HG02852 (cell line): ENCODE measurements around the gene TTLL11.
A peak's percentile ranks its signal among the peaks of the same experiment; 100 is the strongest.

ENCODE experiments used
- ATAC-seq: cut with Tn5 transposase; IDR thresholded peaks from one replicate; pipeline ENCODE4 v1.9.1; 2021; ENCODE audit warnings: mild to moderate bottlenecking, moderate library complexity; ENCODE audit not compliant: unreplicated experiment

The TTLL11 gene

DNA sequence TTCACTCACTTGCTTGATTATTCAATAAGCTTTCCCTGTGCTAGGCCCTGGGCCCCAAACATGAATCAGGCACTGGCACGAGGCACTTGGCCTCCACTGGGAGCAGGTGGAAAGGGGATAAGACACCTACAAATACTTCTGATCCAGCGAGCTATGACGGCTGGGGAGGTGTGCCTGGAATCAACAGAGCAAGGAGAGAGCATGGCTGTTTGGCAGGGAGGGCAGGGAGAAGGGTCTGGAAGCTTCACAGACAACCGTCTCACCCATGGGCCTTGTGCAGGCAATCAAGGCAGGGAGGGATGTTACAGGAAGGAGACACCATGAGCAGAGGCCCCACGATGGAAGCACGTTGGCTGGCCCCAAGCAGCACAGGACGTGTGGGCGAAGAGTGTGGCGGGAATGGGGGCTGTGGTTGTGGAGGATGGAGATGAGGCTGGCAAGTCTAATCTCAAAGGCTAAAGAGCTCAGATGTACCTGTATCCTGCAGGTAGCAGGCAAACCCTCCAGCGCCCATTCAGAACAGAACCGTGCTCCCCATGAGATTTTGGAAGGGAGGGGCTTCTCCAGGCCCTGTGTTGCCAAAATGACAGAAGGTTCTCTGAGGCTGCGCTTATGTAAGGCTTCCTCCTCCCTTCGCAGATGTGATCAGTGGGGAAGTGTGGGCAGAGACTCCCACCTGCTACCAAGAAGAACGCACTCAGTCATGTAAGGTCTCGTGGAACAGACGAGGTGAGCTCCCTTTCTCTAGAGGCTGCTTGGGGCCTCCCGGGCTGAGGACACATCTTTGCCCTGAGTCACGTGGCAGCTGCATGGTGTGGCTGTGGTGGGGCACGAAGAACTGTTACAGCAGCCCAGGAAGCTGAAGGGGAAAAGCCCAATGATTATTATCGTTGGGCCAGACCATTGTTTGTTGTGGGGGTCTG lies 252.0 kb downstream of the TTLL11 start:
- ATAC-seq = no peak

DNA sequence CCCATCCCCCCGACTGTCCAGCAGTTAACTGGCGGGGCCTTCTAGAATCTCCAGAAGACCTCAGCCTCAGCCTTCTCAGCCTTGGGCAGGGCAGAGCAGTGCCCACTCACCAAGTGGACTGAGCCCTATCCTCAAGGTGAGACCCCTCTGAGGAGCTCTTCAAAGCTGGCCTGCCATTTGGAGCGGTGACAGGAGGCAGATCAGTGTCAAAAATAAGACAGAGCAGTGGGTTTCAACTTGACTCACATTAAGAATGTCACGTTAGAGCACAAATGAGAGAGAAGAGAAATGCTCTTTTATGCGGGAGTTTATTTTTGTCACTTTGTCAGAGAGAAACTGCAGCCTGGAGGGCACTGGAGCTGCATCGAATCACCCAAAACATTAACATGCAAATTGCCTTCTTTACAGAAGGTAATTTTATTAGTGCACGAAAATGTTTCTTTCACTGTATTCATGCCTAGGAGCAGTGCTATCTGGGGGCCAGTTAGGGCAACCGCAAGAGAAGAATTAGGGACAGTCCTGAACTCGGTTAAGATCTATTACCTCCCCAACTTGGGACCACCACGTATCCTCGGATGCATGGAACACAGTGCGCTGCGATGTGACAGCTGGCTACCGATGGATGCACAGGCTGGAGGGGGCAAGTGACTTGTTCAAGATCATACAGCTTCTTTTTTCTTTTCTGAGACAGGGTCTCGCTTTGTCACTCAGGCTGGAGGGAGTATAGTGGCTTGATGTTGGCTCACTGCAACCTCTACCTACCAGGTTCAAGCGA lies 253.2 kb downstream of the TTLL11 start:
- ATAC-seq = peak; percentile 69

DNA sequence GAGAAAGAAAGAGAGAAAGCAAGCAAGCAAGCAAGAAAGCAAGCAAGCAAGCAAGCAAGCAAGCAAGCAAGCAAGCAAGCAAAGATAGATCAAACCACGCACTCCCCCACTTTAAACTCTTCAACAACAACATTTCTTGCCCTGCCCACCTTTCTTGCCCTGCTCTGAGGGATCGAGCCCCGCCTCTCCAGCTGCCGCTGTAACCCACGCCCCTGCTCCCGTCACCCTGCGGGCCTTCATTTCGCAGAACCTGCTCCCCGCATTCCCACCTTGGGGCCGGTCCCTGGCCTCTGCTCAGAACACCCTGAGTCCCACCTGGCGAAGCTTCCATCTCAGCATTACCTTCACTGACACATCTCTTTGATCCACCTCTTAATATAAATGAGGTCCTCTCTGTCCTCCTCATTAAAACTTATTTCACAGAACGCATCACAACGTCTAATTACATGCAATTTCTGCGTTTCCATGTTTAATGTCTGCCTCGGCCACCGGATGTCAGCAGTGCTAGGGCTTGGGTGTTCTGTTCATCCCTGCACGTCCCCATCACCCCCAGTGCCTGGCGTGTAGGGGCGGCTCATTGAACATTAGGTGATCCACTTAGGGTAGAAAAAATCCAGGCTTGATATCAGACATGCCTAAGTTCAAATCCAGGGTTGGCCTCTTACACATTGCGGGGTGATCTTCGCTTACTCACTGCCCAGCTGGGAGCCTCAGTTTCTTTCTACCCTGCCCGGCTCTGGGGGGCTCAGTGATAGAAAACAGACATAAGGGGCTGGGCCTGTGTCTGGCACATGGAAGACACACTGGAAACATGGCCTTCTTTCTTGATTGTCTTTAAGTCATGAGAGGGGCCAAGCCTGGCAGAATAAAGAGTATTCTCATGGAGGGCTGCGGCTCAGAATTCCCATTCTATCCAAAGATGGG lies 254.1 kb downstream of the TTLL11 start:
- no peak for ATAC-seq

DNA sequence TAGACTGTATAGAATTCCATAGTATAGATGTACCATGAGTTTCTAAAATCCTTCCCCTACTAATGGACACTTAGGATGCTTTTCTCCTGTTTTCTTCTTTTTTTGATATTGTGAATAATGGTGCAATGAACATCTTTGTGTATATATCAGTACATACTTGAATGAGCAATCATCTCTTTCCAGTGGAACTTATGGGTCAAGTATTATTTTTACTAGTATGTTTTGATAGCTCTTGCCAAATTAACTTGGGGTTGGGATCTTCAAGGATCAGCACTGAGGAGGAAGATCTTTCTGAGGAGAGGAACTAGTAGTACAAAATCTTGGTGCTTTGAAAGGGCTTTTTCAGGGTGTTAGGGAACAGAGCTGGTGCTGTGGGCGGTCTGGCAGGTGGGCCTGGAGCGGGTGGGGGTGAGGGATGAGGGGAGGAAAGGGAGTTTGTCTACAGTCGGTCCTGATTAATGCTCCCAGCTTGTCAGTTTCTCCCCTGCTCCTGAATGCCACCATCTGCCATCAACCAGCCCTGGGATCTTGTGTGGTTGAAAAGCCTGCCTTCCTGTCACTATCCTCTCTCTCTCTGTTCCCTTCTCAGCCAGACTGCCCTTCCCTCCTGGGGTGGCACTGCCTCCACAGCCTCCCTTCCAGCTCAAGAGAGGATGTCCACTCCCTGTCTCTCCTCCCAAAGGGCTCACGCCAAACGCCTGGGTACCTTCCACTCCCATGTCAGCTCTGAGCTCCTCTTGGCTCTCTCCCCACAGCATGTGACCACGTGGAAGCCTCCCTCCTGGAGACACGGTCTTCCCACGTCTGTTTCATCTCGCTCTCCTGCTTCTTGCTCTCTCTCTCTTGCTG lies 255.8 kb downstream of the TTLL11 start:
- no peak for ATAC-seq

DNA sequence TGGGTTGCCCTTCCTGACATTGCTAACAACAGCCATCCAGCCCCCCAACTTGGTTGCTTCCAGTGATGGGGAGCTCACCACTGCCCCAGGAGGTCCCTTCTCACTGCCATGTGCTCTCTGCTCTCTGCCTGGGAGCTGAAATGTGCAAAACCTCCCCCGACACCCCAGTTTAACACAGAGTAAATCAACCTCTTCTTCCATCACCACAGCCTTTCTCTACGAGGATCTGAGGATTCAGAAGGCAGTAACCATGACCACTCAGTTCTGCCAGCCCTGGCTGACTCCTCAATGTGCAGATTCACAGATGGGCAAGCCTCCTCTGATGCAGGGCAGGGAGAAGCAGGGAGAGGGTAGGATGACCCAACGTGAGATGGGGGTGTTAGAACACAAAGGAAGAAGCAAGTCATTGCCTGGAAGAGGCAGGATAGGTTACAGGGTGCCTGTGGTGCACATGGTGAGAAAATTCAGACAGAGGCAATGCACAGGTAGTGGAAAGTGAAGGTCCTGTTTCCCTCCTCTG lies 256.7 kb downstream of the TTLL11 start:
- no peak for ATAC-seq

DNA sequence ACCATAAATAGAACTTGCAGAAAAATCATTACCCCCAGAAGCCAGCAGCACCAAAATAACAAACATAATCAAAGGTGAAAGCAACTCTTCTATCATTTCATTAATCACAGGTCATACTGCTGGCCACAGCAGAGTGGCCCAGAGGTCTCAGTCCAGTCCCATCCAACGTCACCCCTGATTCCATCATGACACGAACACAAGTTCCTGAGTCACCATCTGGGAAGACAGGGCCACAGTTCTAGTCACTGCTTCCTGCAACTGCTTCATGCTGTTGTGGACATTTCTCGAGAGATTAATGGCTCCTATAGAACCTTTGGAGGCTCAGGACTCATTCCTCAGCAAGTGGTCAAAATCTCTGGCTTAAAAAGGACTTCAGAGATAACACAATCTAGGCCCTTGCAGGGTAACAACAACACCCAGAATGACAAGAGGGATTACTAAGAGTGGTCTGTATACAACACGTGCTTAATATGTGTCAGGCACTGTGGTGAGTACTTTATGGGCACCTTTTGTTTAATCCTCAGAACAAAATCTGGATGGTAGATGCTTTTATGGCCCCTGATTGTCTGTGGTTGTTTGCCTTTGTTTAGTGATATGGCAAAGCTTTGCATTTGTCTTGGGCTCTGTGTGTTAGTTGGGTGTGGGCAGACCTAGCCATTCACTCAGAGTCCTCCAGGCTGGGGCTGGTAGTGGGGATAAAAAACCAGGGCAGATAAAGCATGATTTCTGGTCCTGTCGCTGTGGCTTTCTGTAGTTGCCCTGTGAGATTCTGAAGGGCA lies 257.3 kb downstream of the TTLL11 start:
- ATAC-seq = no peak

DNA sequence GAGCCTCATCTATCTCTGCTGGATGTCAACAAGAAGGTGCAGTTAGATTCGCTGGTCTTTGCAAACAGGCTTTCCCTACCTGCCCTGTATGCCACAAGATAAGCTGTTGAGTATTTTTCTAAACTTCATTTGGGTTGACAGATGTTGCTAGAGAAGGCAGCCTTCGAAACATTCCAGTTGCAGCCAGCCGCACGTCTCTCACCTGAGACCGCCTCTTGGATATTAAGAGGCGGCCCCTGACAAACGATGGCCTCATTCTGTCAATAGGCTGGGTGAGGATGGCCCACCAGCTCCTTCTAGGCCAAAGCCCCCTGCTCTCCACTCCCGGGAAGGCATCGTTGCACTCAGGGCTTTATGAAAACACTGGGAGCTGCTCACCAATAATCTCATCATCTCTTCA lies 260.0 kb downstream of the TTLL11 start:
- no peak for ATAC-seq

DNA sequence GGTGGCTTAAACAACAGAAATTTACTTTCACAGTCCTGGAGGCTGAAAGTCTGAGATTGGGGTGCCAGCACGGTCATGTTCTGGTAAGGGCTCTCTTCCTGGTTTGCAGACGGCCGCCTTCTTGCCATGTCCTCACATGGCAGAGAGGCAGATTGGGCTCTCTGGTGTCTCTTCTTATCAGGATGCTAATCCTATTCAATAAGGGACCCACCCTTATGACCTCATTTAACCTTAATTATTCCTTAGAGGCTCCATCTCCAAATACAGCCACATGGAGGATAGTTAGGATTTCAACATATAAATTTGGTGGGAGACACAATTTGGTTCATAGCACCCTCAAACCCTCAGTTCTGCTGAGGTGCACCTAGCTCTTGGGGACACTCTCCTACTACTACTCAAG lies 261.2 kb downstream of the TTLL11 start:
- ATAC-seq = no peak

DNA sequence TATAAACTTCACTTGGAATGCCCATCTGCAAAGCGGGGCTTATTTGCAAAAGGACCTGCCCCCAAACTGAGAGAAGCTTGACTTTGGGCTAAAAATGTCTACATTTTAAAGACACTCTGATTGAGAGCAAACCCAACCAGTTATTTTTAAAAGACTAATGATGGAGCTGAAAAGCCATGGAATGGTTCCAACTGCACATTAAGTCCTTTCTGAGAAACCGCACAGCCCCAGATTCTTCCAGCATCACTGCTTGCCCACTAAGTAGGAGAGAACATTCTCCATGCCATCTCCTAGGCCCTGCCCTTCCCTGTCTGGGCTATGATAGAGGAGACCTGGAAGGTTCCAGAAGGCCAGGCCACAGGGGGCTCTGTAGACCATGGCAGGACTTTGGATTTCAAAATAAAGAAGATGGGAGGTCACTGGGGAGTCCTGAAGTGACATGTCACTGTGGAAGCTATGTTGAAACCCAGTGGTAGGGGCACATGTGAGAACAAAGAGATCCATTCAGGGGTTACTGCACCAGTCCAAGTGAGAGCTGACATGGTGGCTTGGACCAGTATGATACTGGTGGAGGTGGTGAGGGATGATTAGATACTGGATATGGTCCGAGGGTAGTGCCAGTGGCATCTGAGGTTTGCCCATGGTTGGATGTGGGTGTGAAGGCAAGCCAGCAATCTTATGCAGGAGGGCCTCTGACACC lies 262.5 kb downstream of the TTLL11 start:
- no peak for ATAC-seq

DNA sequence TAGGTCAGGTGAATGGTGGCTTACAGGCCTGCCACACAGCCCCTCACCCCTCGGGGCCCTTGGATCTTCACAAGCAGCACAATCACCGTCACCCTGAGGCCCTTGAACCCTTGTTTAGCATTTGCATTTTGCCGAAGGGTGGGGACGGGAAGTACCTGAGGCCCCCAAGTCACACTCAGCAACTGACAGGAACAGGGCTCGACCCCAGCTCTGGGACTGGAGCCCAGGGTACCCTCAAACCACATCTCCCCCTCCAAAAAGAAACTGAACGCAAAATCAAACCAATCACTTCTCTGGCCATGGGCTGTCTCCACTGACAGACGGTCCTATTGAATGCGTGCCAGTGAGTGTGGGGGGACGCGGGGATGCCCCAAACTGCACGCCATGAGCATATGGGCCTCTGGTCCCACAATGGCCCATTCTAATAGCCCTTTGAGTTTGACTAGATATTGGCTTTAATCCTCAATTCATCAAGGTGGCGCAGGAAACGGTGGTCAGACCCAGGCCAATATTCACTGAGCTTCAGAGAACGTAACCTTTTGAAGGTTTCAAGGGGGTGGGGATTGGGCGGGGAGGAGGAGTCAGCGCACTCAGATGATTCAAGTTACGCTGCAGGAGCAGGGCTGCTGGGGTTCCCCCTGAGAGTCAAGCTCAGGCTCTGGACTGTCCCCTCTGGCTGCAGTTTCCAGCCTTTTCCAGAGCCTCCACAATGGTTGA lies 265.7 kb downstream of the TTLL11 start:
- ATAC-seq = no peak

DNA sequence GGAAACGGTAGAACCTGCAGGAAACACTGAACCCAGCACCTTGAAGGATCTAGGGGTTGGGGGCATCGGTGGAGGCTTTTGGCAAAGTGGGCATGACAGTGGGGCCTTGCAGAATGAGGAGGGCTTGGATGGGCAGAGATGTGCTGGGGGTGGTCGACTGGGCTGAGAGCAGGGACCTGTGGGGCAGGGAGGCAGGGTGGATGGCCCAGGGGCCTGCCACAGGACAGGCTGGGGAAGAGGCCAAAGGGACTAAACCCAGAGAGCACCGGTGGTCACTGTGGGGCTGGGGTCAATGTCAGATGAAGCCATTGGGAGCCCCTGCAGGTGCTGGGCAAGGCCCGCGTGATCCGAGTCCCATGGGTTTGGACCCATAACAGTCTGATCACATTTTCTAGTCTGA lies 266.4 kb downstream of the TTLL11 start:
- no peak for ATAC-seq

DNA sequence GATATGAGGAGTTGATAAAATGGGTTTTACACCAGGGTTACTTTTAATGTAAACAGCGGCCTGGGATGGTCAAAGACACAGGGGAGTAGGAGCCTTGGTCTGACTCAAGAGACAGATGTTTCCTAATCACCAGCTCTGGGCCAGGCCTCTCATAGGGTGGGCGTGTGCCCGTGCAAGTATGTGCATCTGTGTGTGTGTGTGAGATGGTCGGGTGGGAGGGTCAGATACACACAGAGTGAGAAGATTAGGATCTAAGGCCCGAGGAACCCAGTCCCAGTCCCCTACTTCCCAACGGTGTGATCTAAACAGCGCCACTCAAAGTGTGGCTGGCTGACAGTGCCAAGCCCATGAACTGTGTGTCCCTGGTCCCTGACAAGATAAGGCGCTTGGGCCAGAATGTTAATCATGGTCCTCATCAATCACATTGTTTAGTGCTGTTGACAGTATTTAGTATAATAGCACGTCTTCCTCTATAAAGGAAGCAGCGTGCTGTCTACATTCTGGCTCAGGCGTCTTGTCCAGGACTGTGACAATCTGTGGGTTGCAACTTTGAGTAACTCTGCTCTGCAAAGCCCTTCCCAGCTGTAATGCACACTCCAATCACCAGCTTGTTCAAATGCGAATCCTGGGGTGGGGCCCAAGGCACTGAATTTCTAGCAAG lies 267.9 kb downstream of the TTLL11 start:
- no peak for ATAC-seq

DNA sequence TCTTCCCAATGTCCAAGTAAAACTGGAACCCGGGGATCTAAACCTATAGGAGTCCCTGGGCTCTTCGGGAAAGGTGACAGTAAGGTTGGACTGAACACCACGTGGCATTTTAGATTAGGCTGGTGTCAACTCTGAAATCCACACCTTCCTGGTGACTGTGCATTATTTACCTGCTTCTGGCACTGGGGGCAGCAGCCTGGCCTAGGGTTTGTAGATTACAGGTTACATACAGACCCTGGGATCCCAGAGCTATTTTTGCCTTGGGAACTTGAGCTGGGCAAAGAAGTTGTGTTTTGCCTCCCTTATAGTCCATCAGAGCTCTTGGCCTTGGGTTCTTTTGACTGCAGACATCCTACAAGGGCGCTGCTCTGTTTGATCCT lies 268.5 kb downstream of the TTLL11 start:
- no peak for ATAC-seq

DNA sequence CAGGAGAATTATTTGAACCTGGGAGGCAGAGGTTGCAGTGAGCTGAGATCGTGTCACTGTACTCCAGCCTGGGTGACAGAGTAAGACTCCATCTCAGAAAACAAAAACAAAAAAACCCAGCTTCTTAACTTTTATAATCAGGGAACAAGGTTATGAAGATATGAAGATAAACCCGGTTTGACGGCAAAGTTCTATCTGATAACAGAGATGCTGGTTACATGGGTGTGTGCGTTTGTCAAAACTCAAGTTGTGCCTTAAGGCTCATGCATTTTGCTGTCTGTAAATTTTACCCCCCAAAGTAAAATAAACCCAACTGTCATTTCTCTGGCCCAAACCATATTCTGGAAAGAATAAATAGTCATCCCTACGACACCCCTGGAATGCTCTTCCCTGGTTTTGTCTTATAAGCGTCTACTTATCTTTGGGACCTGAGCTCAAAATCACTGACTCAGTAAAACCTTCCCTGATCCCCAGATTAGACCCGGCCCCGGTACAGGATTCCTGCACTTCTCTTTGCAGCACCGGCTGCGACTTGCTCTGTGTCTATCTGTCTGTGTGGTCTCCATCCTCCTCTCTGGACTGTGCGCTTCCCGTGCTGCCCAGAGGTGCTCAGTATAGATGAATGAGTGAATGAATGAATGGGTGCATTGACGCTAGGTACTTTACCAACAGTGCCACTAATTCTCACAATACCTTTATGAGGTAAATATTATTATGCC lies 269.5 kb downstream of the TTLL11 start:
- ATAC-seq = no peak

DNA sequence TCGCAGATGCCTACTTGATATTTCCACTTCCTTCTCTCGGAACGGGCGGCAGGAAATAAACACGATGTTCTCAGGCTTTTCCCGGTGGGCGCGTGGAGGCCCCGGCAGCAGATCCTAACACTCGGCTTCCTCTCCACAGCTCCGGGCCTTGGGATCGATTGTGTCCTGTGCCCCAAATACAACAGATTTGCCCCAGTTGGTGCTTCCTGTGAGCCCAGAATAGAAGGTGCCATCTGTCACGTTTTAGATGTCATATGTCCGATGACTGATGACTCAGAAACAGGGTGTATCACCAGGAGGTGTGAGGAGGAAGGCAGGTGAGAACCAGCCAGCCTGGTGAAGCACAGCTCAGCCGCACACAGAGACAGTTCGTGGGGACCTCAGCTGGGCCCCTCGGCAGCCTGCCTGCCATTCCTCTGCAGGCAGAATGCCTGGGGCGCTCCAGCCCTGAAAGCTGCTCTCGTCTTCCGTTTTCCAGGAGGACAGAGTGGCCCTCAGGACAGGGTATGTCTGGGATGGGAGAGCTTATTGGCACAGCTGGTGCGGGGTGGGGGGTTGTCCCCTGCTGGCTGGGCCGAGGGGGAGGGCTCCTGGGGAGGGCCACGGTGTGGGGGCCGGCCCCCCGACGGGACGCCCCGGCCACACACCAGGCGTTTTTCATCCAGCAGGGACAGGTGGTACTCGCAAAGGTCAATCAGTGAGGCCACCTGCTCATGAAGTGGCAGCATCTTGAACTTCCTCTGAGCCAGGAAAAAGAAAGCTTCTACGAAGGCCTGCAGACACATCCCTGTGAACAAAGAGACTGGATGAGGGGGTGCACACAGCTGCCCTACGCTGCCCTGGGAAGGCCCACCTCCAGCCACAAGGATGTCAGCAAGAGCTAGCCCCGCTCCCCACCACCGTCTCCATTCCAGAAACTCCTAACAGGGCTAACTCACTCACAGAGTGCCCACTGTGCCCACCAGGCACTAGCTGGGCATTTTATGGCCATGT lies 270.7 kb downstream of the TTLL11 start:
- no peak for ATAC-seq

DNA sequence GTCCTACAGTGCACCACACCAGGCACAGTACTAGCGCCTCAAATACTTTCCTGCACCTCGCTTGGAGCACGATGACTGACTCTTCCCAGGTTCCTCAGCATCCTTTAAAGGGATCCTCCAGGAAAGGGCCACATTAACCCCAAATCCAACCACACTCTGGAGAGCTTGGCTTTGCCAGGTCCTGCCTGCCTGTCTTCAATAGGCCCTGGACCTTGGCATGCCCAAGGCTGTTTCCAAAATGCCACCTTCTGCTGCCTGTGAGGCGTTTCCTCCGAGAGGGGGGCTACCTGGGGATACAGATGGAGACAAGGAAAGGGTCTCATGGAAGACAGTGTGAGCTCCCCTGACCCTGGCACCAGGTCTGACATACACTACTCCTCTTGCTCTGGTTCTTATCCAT lies 271.8 kb downstream of the TTLL11 start:
- no peak for ATAC-seq
